ENCODE results near the gene PDE4D. TPM values are rescaled to one million over a fixed set of nuclear protein-coding genes. Genes with fewer than 3 reads are reported as not detected.

Gene PDE4D
- total and polyA plus RNA-seq, 10 of the 15 experiments (the other 5 are each of a cell fraction or from before 2014, with no cell fraction given): 0.87 to 4.1 (median 2.2) TPM

GRCh38 chr5:59326596-59326995 lies 566.9 kb downstream of the PDE4D start (continued):
- no peak for TF ChIP-seq ZNF592 (IDR thresholded peaks at IDR 0.05)
- no peak for TF ChIP-seq NFIC (IDR thresholded peaks at IDR 0.05; ENCODE audit: low read depth, low read length)
- no peak for TF ChIP-seq CTCF (IDR thresholded peaks at IDR 0.05 in 2 of 3, conservative IDR thresholded peaks at IDR 0.05 in 1 of 3; ENCODE audit: control insufficient read depth in 2 of 3, extremely low read depth in 1 of 3, insufficient read depth in 1 of 3, low read depth in 3 of 3, low read length in 3 of 3)
- no peak for TF ChIP-seq PKNOX1 (IDR thresholded peaks at IDR 0.05)
- TF ChIP-seq SMAD1 (IDR thresholded peaks at IDR 0.05; ENCODE audit: low read depth, partially characterized antibody): no peak

Data from GM12878 (cell line).